Thoracic aorta (tissue), 2 donors: ENCODE data around the gene PUS1. TPM values are rescaled to one million over a fixed set of nuclear protein-coding genes. Genes with fewer than 3 reads are reported as not detected.

Experiments
- ATAC-seq: fragments of 150-250 bp; one replicate; pipeline ENCODE4 v1.8.0; 2017; ENCODE audit warnings: low read depth; ENCODE audit not compliant: insufficient number of reproducible peaks, low FRiP score
- DNase-seq: peaks from one replicate; pipeline ENCODE4 v3.0.0-alpha.2; 2020; ENCODE audit warnings: low spot score
- H3K27ac ChIP-seq, 2 donors: fragments of 200-600 bp; sonication (generic); 1 replicate in 1 of 2; 2 replicates in 1 of 2; pipeline ENCODE4 v1.5.1; 2016; ENCODE audit warnings: mild to moderate bottlenecking in 2 of 2, moderate library complexity in 2 of 2
- H3K27me3 ChIP-seq: fragments of 200-600 bp; sonication (generic); replicated peaks from 2 replicates; pipeline ENCODE4 v1.6.0; 2016; ENCODE audit warnings: mild to moderate bottlenecking; ENCODE audit not compliant: insufficient read depth
- H3K36me3 ChIP-seq: fragments of 200-600 bp; sonication (generic); one replicate; pipeline ENCODE4 v1.5.1; 2016
- H3K4me1 ChIP-seq, 2 donors: fragments of 200-600 bp; sonication (generic); 1 replicate in 1 of 2; 2 replicates in 1 of 2; pipeline versions ENCODE4 v1.5.1 to v1.6.0; 2016; ENCODE audit warnings: low read depth in 2 of 2, mild to moderate bottlenecking in 1 of 2; ENCODE audit not compliant: control insufficient read depth in 1 of 2
- H3K4me3 ChIP-seq: fragments of 200-600 bp; sonication (generic); 2 replicates; pipeline ENCODE4 v1.5.1; 2016; ENCODE audit warnings: mild to moderate bottlenecking
- H3K9me3 ChIP-seq: fragments of 200-600 bp; sonication (generic); 2 replicates; pipeline ENCODE4 v1.5.1; 2016
- CTCF ChIP-seq: fragments of 200-600 bp; sonication (generic); IDR thresholded peaks from one replicate; pipeline ENCODE4 v1.5.1; 2019; ENCODE audit warnings: antibody characterized with exemption
- total RNA-seq, 2 donors: library from RNA; depleted of rRNA; stranded (reverse); fragments of >200 nt; gene quantifications; one replicate each; pipeline versions ENCODE4 v1.1.0 to v1.2.3, GENCODE V29; 2016

The PUS1 gene
- total RNA-seq, 2 donors from 2014 or later, result 5.8 to 31.7 TPM

DNA sequence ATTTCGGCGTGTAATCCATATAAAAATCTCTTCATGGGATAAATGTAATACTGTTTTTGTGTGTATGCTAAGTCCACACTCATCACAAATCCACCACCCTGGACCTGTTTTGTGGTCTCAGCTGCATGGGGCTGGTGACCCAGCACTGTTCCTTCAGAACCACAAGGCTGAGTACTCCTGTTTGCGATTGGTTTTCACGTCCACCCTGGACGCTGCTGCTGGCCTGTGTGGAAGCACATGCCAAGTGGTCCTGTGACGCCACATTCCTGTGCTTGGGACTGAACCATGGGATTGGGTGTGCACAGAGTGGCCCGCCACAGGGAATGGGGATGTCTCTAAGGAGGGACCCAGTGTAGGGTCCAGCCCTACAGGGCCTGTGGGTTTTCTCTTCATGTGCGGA, 4.3 kb downstream of the PUS1 start:
- ATAC-seq, result no peak

DNA sequence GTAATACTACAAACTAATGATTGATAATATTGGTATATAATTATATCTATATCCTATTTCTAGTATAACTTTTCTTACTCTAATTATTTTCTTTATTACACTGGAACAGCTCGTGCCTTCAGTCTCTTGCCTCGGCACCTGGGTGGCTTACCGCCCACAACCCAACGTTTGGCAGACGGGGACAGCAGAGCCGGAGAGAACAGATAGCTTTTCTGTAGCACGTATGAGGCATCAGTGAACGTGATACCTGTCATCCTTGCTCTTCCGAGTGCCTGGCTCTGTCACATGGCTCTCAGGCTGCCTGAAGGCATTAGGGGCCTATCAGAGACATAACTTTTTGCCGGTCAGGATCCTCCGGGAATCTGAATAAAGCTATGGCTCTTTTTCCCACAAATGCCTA, 5.5 kb downstream of the PUS1 start:
- ATAC-seq, result no peak
- no peaks in the 10 kb centered on the region for H3K27me3 ChIP-seq
- no peaks in the 10 kb centered on the region for H3K9me3 ChIP-seq
- H3K36me3 ChIP-seq, result peaks cover 33% of the 10 kb centered on the region
- no peak overlapping the region for H3K4me3 ChIP-seq
- H3K27ac ChIP-seq, result no peak overlapping the region
- no peak for DNase-seq
- peaks cover 2 to 14% of the 10 kb centered on the region in 2 donors for H3K4me1 ChIP-seq
- no peak for TF ChIP-seq CTCF

More for the DNA sequence above, 4.3 kb downstream of the PUS1 start:
- Histone ChIP-seq H3K4me3 (no peak overlapping the region), H3K27me3 (no peaks in the 10 kb centered on the region), H3K36me3 (peaks cover 26% of the 10 kb centered on the region), H3K4me1 (peaks cover 2 to 14% of the 10 kb centered on the region in 2 donors), H3K27ac (no peak overlapping the region), H3K9me3 (no peaks in the 10 kb centered on the region)
- DNase-seq, result no peak
- TF ChIP-seq CTCF, result no peak

DNA sequence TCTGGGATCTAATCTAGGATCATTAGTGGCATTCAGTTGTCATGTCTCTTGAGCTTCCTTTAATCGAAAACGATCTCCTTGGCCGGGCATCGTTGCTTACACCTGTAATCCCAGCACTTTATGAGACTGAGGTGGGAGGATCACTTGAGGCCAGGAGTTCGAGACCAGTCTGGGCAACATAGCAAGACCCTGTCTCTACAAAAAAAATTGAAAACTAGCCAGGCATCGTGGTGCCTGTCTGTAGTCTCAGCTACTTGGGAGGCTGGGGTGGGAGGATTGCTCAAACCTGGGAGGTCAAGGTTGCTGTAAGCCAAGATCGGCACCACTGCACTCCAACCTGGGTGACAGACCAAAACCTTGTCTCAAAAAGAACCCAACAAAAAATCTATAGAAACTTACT, 9.0 kb downstream of the PUS1 start:
- Histone ChIP-seq H3K27me3 (no peaks in the 10 kb centered on the region), H3K27ac (no peak overlapping the region), H3K4me3 (no peak overlapping the region), H3K9me3 (no peaks in the 10 kb centered on the region), H3K36me3 (peaks cover 22% of the 10 kb centered on the region), H3K4me1 (no peaks in the 10 kb centered on the region)
- no peak for TF ChIP-seq CTCF
- ATAC-seq (no peak), DNase-seq (no peak)

GRCh38 chr12:131939007-131939406, 9.9 kb downstream of the PUS1 start:
- no peaks in the 10 kb centered on the region for H3K9me3 ChIP-seq
- H3K4me1 ChIP-seq, result no peaks in the 10 kb centered on the region
- H3K27me3 ChIP-seq, result no peaks in the 10 kb centered on the region
- no peak for TF ChIP-seq CTCF
- DNase-seq, result no peak
- no peak for ATAC-seq
- H3K36me3 ChIP-seq, result peaks cover 21% of the 10 kb centered on the region
- H3K27ac ChIP-seq, result no peak overlapping the region
- no peak overlapping the region for H3K4me3 ChIP-seq

- no peak overlapping the region for H3K27ac ChIP-seq
- H3K9me3 ChIP-seq, result no peaks in the 10 kb centered on the region
- H3K36me3 ChIP-seq, result peaks cover 23% of the 10 kb centered on the region
- H3K4me1 ChIP-seq, result no peaks in the 10 kb centered on the region
- H3K4me3 ChIP-seq, result no peak overlapping the region
- DNase-seq (no peak), ATAC-seq (no peak)
- H3K27me3 ChIP-seq, result no peaks in the 10 kb centered on the region
- TF ChIP-seq CTCF, result no peak
Measured at GRCh38 chr12:131940141-131940547, 11.1 kb downstream of the PUS1 start.
